SU-DHL-6 (cell line): Measurements from ENCODE around the gene AHSP.

ENCODE experiments used
- H2AFZ ChIP-seq: fragments of 200-600 bp; sonication (generic); 2 replicates; pipeline ENCODE4 v1.6.1; 2014; ENCODE audit warnings: low read depth, mild to moderate bottlenecking, moderate library complexity, mixed read lengths, antibody characterized with exemption, low read length; ENCODE audit not compliant: severe bottlenecking
- H3F3A ChIP-seq: fragments of 200-600 bp; shearing (Covaris generic); 2 replicates; pipeline ENCODE4 v1.6.0; 2016; ENCODE audit warnings: antibody characterized with exemption, mild to moderate bottlenecking; ENCODE audit not compliant: insufficient read depth
- H3K27ac ChIP-seq: fragments of 200-600 bp; sonication (generic); 2 replicates; pipeline ENCODE4 v1.5.1; 2016; ENCODE audit warnings: low read depth, mild to moderate bottlenecking, low read length, moderate library complexity, mixed read lengths
- H3K27me3 ChIP-seq: fragments of 200-600 bp; sonication (generic), shearing (Covaris generic); 2 replicates; pipeline ENCODE4 v1.6.0; 2014; ENCODE audit warnings: mild to moderate bottlenecking, low read length
- H3K36me3 ChIP-seq: fragments of 200-600 bp; sonication (generic); 2 replicates; pipeline ENCODE4 v1.6.1; 2014; ENCODE audit warnings: mild to moderate bottlenecking, low read length, mixed read lengths
- H3K4me2 ChIP-seq: fragments of 300-600, 200-600 bp; shearing (Covaris generic), sonication (generic); 2 replicates; pipeline ENCODE4 v1.6.0; 2014; ENCODE audit warnings: low read length, low read depth, mild to moderate bottlenecking; ENCODE audit not compliant: poor library complexity, severe bottlenecking
- H3K4me3 ChIP-seq: fragments of 200-600 bp; sonication (generic); 2 replicates; pipeline ENCODE4 v1.5.1; 2014; ENCODE audit warnings: antibody characterized with exemption, low read length, mild to moderate bottlenecking, mixed read lengths; ENCODE audit not compliant: insufficient read depth, poor library complexity, severe bottlenecking
- H3K79me2 ChIP-seq: fragments of 200-600 bp; sonication (generic); 2 replicates; pipeline ENCODE4 v1.6.1; 2014; ENCODE audit warnings: mild to moderate bottlenecking, low read length, moderate library complexity; ENCODE audit not compliant: insufficient read depth
- H3K9ac ChIP-seq: fragments of 200-600 bp; sonication (generic); 2 replicates; pipeline ENCODE4 v1.7.0; 2014; ENCODE audit warnings: mild to moderate bottlenecking, low read length
- H3K9me2 ChIP-seq: fragments of 200-600 bp; sonication (generic); replicated peaks from 2 replicates; pipeline ENCODE4 v1.6.1; 2014; ENCODE audit warnings: low read length; ENCODE audit not compliant: insufficient read depth
- H3K9me3 ChIP-seq: fragments of 200-600 bp; sonication (generic); 2 replicates; pipeline ENCODE4 v1.6.1; 2014; ENCODE audit warnings: low read length, mixed read lengths; ENCODE audit not compliant: insufficient read depth
- H4K20me1 ChIP-seq: fragments of 200-600 bp; sonication (generic); 2 replicates; pipeline ENCODE4 v1.6.1; 2014; ENCODE audit warnings: low read depth, mild to moderate bottlenecking, antibody characterized with exemption, low read length, moderate library complexity, mixed read lengths
- CTCF ChIP-seq: fragments of 200-600 bp; sonication (generic); IDR thresholded peaks from one replicate; pipeline ENCODE4 v1.5.1; 2017; ENCODE audit warnings: antibody characterized with exemption, mild to moderate bottlenecking, low read length, moderate library complexity; ENCODE audit not compliant: insufficient read depth, poor library complexity, severe bottlenecking
- EZH2phosphoT487 ChIP-seq: fragments of 200-600 bp; sonication (generic), shearing (Covaris generic); conservative IDR thresholded peaks from 2 replicates; pipeline ENCODE4 v1.6.1; 2018; ENCODE audit warnings: mild to moderate bottlenecking, antibody characterized with exemption, low read length, moderate library complexity, mixed read lengths

Gene AHSP

DNA sequence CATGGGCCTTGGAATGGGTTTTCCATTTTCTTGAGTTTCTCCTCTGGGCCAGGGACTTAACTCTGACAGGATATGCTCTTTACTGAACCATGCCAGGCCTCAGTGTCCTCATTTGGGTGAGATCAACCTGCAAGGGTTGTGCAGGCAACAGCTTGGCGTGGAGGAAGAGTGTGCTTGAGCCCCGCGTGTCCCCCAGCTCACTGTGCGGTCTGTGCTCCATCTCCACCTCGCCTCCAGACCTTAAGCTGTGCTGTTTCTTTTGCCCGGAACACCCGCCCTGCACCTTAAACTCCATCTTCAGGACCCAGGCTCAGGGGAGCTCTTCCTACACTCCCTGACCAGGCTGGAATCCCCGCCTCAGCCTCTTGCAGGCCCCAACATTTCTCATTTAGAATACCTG lies 29.2 kb upstream of the AHSP start:
- no peak overlapping the region for H3K4me2 ChIP-seq
- no peaks in the 10 kb centered on the region for H3F3A ChIP-seq
- H3K9me3 ChIP-seq: no peaks in the 10 kb centered on the region
- no peak overlapping the region for H3K27ac ChIP-seq
- no peak overlapping the region for H2AFZ ChIP-seq
- no peak overlapping the region for H3K9ac ChIP-seq
- no peaks in the 10 kb centered on the region for H3K79me2 ChIP-seq
- no peaks in the 10 kb centered on the region for H4K20me1 ChIP-seq
- H3K36me3 ChIP-seq: no peaks in the 10 kb centered on the region
- no peaks in the 10 kb centered on the region for H3K9me2 ChIP-seq
- H3K4me3 ChIP-seq: no peak overlapping the region
- no peaks in the 10 kb centered on the region for H3K27me3 ChIP-seq
- no peak for TF ChIP-seq CTCF
- TF ChIP-seq EZH2phosphoT487: no peak

GRCh38 chr16:31499928-31500327 lies 27.8 kb upstream of the AHSP start:
- H4K20me1 ChIP-seq: no peaks in the 10 kb centered on the region
- H3K27ac ChIP-seq: no peak overlapping the region
- H3K27me3 ChIP-seq: no peaks in the 10 kb centered on the region
- H2AFZ ChIP-seq: no peak overlapping the region
- no peak overlapping the region for H3K4me2 ChIP-seq
- H3K9ac ChIP-seq: no peak overlapping the region
- TF ChIP-seq EZH2phosphoT487: no peak
- TF ChIP-seq CTCF: no peak
- no peaks in the 10 kb centered on the region for H3K36me3 ChIP-seq
- H3K4me3 ChIP-seq: no peak overlapping the region
- H3K9me2 ChIP-seq: no peaks in the 10 kb centered on the region
- H3F3A ChIP-seq: no peaks in the 10 kb centered on the region
- H3K9me3 ChIP-seq: no peaks in the 10 kb centered on the region
- H3K79me2 ChIP-seq: no peaks in the 10 kb centered on the region

DNA sequence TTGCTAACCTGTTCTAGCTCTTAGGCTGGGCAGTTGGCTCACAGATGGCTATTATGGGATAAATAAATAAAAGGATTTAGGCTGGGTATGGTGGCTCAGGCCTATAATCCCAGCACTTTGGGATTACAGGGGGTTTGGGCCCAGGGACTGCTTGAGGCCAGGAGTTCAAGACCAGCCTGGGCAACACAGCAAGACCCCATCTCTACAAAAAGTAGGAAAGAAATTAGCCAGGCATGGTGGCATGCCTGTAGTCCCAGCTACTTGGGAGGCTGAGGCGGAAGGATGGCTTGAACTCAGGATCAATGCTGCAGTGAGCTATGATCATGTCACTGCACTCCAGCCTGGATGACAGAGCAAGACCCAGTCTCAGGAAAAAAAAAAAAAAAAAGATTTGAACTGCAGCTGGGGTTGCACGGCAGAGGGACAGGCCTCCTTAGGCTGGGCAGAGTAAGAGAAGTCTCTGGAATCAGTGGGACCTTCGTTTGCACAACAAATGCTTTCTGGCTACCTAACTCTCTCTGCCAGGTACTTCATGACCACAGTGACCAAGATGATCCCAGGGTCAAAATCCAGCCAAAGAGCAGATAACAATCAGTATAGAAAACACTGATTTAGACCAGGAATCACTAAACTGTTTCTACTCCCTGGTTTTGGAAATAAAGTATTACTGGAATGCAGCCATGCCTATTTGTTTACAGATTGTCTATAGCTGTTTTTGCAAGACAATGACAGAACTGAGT lies 26.3 kb upstream of the AHSP start:
- Histone ChIP-seq H3F3A (no peaks in the 10 kb centered on the region), H3K9me2 (no peaks in the 10 kb centered on the region), H3K79me2 (no peaks in the 10 kb centered on the region), H2AFZ (no peak overlapping the region), H3K4me3 (no peak overlapping the region), H4K20me1 (no peaks in the 10 kb centered on the region), H3K9me3 (no peaks in the 10 kb centered on the region), H3K9ac (no peak overlapping the region), H3K4me2 (no peak overlapping the region), H3K36me3 (no peaks in the 10 kb centered on the region), H3K27ac (no peak overlapping the region), H3K27me3 (no peaks in the 10 kb centered on the region)
- TF ChIP-seq EZH2phosphoT487 (no peak), CTCF (no peak)
